ENCODE results near the gene ZBTB20.

- TF ChIP-seq CTCF (conservative IDR thresholded peaks at IDR 0.05; ENCODE audit: low read depth, low read length) (no peak), EZH2phosphoT487 (IDR thresholded peaks at IDR 0.05; ENCODE audit: borderline replicate concordance, low read length) (no peak)
Measured at GRCh38 chr3:114669614-114670013, 477.5 kb downstream of the ZBTB20 start.

All from PC-3 (cell line).